Measurements from ENCODE around the gene DOCK8. TPM values are rescaled to one million over a fixed set of nuclear protein-coding genes. Genes with fewer than 3 reads are reported as not detected.
A peak's percentile ranks its signal among the peaks of the same experiment; 100 is the strongest.
"Not testable (repeated sequence)": the region's sequence is repeated elsewhere in the genome, so short reads cannot be mapped to it uniquely, and the experiment has no call there.

DOCK8 gene
- total RNA-seq, 1 donor from 2014 or later = 5.1 TPM

DNA sequence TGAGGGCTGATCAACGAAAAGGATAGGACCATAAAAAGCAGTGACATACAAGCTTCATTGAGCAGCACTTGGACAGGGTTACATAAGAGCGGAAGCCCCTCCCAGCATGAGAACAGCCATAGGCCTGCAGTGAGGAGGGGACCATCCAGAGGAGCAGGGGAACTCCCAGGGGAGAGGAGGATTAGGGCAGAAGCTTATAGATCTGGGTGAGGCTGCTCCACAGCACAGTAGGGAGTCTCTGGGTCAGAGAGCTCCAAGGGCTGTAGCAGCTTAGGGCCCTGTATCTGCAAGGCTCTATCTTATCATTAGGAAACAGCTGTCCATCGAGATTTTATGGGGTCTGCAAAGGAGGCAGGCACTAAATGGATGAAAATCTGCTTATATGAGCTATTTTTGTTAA is 186.6 kb downstream of the DOCK8 start:
- H3K4me3 Mint-ChIP-seq = no peak overlapping the region

GRCh38 chr9:404234-404633 is 189.6 kb downstream of the DOCK8 start:
- peaks cover 4% of the 10 kb centered on the region for H3K4me1 Mint-ChIP-seq (ENCODE audit: unreplicated experiment)
- H3K36me3 Mint-ChIP-seq = peaks cover 8% of the 10 kb centered on the region
- TF ChIP-seq, protein P1, sequence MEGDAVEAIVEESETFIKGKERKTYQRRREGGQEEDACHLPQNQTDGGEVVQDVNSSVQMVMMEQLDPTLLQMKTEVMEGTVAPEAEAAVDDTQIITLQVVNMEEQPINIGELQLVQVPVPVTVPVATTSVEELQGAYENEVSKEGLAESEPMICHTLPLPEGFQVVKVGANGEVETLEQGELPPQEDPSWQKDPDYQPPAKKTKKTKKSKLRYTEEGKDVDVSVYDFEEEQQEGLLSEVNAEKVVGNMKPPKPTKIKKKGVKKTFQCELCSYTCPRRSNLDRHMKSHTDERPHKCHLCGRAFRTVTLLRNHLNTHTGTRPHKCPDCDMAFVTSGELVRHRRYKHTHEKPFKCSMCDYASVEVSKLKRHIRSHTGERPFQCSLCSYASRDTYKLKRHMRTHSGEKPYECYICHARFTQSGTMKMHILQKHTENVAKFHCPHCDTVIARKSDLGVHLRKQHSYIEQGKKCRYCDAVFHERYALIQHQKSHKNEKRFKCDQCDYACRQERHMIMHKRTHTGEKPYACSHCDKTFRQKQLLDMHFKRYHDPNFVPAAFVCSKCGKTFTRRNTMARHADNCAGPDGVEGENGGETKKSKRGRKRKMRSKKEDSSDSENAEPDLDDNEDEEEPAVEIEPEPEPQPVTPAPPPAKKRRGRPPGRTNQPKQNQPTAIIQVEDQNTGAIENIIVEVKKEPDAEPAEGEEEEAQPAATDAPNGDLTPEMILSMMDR (conservative IDR thresholded peaks at IDR 0.05) = no peak
- H3K9me3 Mint-ChIP-seq = no peaks in the 10 kb centered on the region
- no peak for DNase-seq (ENCODE audit: extremely low spot score, unreplicated experiment)
- H3K4me3 Mint-ChIP-seq = peak overlapping the region; percentile 8
- H3K27me3 Mint-ChIP-seq = no peaks in the 10 kb centered on the region
- no peak overlapping the region for H3K27ac Mint-ChIP-seq

More for the DNA sequence above, 186.6 kb downstream of the DOCK8 start:
- Mint-ChIP-seq H3K36me3 (peaks cover 8% of the 10 kb centered on the region), H3K27me3 (no peaks in the 10 kb centered on the region), H3K4me1 (ENCODE audit: unreplicated experiment) (peaks cover 10% of the 10 kb centered on the region), H3K27ac (no peak overlapping the region), H3K9me3 (no peaks in the 10 kb centered on the region)
- TF ChIP-seq, protein P1 (conservative IDR thresholded peaks at IDR 0.05) = no peak
- no peak for DNase-seq (ENCODE audit: extremely low spot score, unreplicated experiment)

GRCh38 chr9:405341-405740 is 190.7 kb downstream of the DOCK8 start:
- H3K27me3 Mint-ChIP-seq = no peaks in the 10 kb centered on the region
- peaks cover 4% of the 10 kb centered on the region for H3K4me1 Mint-ChIP-seq (ENCODE audit: unreplicated experiment)
- no peak for DNase-seq (ENCODE audit: extremely low spot score, unreplicated experiment)
- no peak overlapping the region for H3K4me3 Mint-ChIP-seq
- no peak overlapping the region for H3K27ac Mint-ChIP-seq
- no peaks in the 10 kb centered on the region for H3K9me3 Mint-ChIP-seq
- TF ChIP-seq, protein P1 (conservative IDR thresholded peaks at IDR 0.05) = no peak
- H3K36me3 Mint-ChIP-seq = peaks cover 8% of the 10 kb centered on the region

DNA sequence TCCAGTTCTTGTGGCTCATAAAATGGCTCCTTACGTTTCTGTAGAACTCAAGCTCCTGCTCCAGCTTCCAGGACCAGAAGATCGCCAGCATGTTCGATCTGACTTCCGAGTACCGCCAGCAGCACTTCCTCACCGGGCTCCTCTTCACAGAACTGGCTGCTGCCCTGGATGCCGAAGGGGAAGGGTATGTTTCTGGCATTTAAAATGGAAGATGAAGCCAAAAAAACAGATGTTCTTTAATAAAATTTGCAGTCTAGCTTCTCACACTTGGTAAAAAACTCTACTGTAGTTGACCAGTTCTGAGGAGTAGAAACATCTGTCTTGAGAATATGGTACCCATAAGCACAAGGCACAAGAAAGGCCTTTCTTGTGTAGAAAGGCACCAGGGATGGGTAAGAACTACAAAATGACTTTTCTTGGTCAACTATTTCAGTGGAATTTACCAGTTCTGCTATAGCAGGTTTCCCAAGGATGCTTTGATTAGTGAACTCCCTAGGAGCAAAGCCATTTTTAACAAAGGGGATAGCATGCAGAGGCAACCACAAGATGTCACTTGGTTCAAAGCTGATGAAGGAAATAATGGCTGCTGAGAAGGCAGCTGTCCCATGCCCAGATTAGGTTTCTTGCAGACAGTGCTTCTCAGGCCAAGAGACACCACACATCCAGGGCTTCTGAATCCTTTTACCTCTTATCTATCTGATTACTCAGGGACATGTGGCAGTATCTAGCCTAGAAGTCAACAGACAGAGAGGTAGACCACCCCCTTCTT is 192.4 kb downstream of the DOCK8 start:
- Mint-ChIP-seq H3K4me1 (ENCODE audit: unreplicated experiment) (peaks cover 4% of the 10 kb centered on the region), H3K27ac (no peak overlapping the region), H3K4me3 (no peak overlapping the region), H3K36me3 (no peaks in the 10 kb centered on the region), H3K27me3 (no peaks in the 10 kb centered on the region), H3K9me3 (no peaks in the 10 kb centered on the region)
- TF ChIP-seq, protein P1 (conservative IDR thresholded peaks at IDR 0.05) = no peak
- no peak for DNase-seq (ENCODE audit: extremely low spot score, unreplicated experiment)

GRCh38 chr9:409655-410054 is 195.0 kb downstream of the DOCK8 start:
- DNase-seq (ENCODE audit: extremely low spot score, unreplicated experiment); H3K27me3 Mint-ChIP-seq; H3K27ac Mint-ChIP-seq; H3K4me3 Mint-ChIP-seq; H3K9me3 Mint-ChIP-seq; H3K4me1 Mint-ChIP-seq (ENCODE audit: unreplicated experiment); H3K36me3 Mint-ChIP-seq: not testable (repeated sequence)

DNA sequence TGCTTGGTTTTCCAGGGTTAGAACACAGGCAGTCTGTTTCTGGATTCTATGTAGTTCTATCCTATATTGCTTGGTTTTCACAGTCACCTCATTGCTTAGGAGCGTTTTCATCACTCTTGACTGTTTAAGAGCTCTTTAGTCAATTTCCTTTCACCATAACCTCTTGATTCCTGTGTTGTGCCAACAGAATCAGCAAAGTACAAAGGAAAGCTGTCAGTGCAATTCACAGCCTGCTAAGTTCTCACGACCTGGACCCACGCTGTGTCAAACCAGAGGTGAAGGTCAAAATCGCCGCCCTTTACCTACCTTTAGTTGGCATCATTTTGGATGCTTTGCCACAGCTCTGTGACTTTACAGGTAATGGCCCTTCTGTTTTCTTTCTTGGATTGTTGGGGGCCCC is 199.9 kb downstream of the DOCK8 start:
- H3K27ac Mint-ChIP-seq = no peak overlapping the region
- H3K4me3 Mint-ChIP-seq = no peak overlapping the region
- H3K36me3 Mint-ChIP-seq = no peaks in the 10 kb centered on the region
- H3K27me3 Mint-ChIP-seq = no peaks in the 10 kb centered on the region
- no peak for DNase-seq (ENCODE audit: extremely low spot score, unreplicated experiment)
- peaks cover 14% of the 10 kb centered on the region for H3K4me1 Mint-ChIP-seq (ENCODE audit: unreplicated experiment)
- no peaks in the 10 kb centered on the region for H3K9me3 Mint-ChIP-seq
- TF ChIP-seq, protein P1 (conservative IDR thresholded peaks at IDR 0.05) = no peak

Measured in type B pancreatic cell (in vitro differentiated cells).